Measurements from ENCODE around the gene C16orf74. TPM values are rescaled to one million over a fixed set of nuclear protein-coding genes. Genes with fewer than 3 reads are reported as not detected.

The C16orf74 gene
- total RNA-seq (1 to 10 TPM; 1.3 to 1.9 TPM), polyA plus RNA-seq (ENCODE audit: insufficient read length in 6 of 6) (10 to 100 TPM in 5 of 6 donors, 1 to 10 TPM in 1; 9.4 to 17.5 (median 13.3) TPM)
- long read RNA-seq, donor 1, transcript C16orf74-201 (4 exons, 906 nt): major isoform, 7 of 13 reads
- long read RNA-seq, donor 1, partial matches to known transcripts: 0 of 13 reads
- long read RNA-seq, donor 1, other reads (novel, unspliced or antisense): 0 of 13 reads
- long read RNA-seq, donor 2, transcript C16orf74-201 (4 exons, 906 nt): major isoform, 10 of 22 reads
- long read RNA-seq, donor 2, partial matches to known transcripts: 6 of 22 reads
- long read RNA-seq, donor 2, other reads (novel, unspliced or antisense): 0 of 22 reads
- long read RNA-seq, donor 3, transcript C16orf74-203 (4 exons, 744 nt): major isoform, 5 of 9 reads
- long read RNA-seq, donor 3, partial matches to known transcripts: 0 of 9 reads
- long read RNA-seq, donor 3, other reads (novel, unspliced or antisense): 0 of 9 reads
- long read RNA-seq, donor 4, partial matches to known transcripts: 0 of 3 reads
- long read RNA-seq, donor 4, other reads (novel, unspliced or antisense): 0 of 3 reads
- long read RNA-seq, donor 5, transcript C16orf74-201 (4 exons, 906 nt): major isoform, 7 of 9 reads
- long read RNA-seq, donor 5, partial matches to known transcripts: 0 of 9 reads
- long read RNA-seq, donor 5, other reads (novel, unspliced or antisense): 0 of 9 reads
- long read RNA-seq, donor 6, transcript C16orf74-201 (4 exons, 906 nt): major isoform, 6 of 17 reads
- long read RNA-seq, donor 6, partial matches to known transcripts: 7 of 17 reads
- long read RNA-seq, donor 6, other reads (novel, unspliced or antisense): 0 of 17 reads
- long read RNA-seq, donor 7, partial matches to known transcripts: 0 of 5 reads
- long read RNA-seq, donor 7, other reads (novel, unspliced or antisense): 0 of 5 reads
- long read RNA-seq, donor 8, transcript C16orf74-201 (4 exons, 906 nt): major isoform, 7 of 9 reads
- long read RNA-seq, donor 8, partial matches to known transcripts: 0 of 9 reads
- long read RNA-seq, donor 8, other reads (novel, unspliced or antisense): 0 of 9 reads
- long read RNA-seq, donor 9: 0 reads
- long read RNA-seq, donor 10: 0 reads
- long read RNA-seq, donor 11: 0 reads
- long read RNA-seq, donor 12, partial matches to known transcripts: 0 of 6 reads
- long read RNA-seq, donor 12, other reads (novel, unspliced or antisense): 0 of 6 reads

GRCh38 chr16:85750827-85751697 lies at the start of gene C16orf74:
C16orf74 (minus strand) TSS chr16:85751096; CDS start chr16:85735217, 15,879 bp downstream.
- ATAC-seq: peak; percentile 85
- H3K27me3 ChIP-seq: peaks cover 0 to 30% of the 10 kb centered on the region in 2 donors
- TF ChIP-seq, protein P1, sequence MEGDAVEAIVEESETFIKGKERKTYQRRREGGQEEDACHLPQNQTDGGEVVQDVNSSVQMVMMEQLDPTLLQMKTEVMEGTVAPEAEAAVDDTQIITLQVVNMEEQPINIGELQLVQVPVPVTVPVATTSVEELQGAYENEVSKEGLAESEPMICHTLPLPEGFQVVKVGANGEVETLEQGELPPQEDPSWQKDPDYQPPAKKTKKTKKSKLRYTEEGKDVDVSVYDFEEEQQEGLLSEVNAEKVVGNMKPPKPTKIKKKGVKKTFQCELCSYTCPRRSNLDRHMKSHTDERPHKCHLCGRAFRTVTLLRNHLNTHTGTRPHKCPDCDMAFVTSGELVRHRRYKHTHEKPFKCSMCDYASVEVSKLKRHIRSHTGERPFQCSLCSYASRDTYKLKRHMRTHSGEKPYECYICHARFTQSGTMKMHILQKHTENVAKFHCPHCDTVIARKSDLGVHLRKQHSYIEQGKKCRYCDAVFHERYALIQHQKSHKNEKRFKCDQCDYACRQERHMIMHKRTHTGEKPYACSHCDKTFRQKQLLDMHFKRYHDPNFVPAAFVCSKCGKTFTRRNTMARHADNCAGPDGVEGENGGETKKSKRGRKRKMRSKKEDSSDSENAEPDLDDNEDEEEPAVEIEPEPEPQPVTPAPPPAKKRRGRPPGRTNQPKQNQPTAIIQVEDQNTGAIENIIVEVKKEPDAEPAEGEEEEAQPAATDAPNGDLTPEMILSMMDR (IDR thresholded peaks at IDR 0.05): no peak
- no peaks in the 10 kb centered on the region for H3K36me3 ChIP-seq
- intact Hi-C loops (cut with DNase I): no loop called here
- peaks cover 12 to 31% of the 10 kb centered on the region in 2 donors for H3K4me1 ChIP-seq
- H3K4me3 ChIP-seq: peak within 1 kb of the TSS; percentile 44 to 50
- peak in 3 of 4 donors; percentile 43 to 91 (median 75) for DNase-seq
- H3K9me3 ChIP-seq: no peaks in the 10 kb centered on the region
- no peak within 1 kb of the TSS for H3K27ac ChIP-seq

- peak; percentile 1 for ATAC-seq
- H3K4me3 ChIP-seq: peak overlapping the region; percentile 98
- TF ChIP-seq, protein P1 (IDR thresholded peaks at IDR 0.05): no peak
These were observed 49.4 kb upstream of the C16orf74 start for GRCh38 chr16:85800321-85800669.

GRCh38 chr16:85799497-85800320 lies 48.8 kb upstream of the C16orf74 start, which contains the start of the genes COX4I1 and EMC8:
COX4I1 (plus strand) TSS chr16:85799695; CDS start chr16:85801206, 1,511 bp downstream.
EMC8 (minus strand) TSS chr16:85799544; CDS start chr16:85799295, 249 bp downstream.
- TF ChIP-seq, protein P1 (IDR thresholded peaks at IDR 0.05): no peak
- no peaks in the 10 kb centered on the region for H3K27me3 ChIP-seq
- DNase-seq (peak; percentile 88 to 99 (median 94)), ATAC-seq (peak; percentile 98)
- H3K4me1 ChIP-seq: peaks cover 22 to 36% of the 10 kb centered on the region in 2 donors
- intact Hi-C loops (cut with DNase I): no loop called here
- peak within 1 kb of the TSS; percentile 98 for H3K4me3 ChIP-seq
- H3K27ac ChIP-seq: peak within 1 kb of the TSS; percentile 82 to 90
- H3K36me3 ChIP-seq: peaks cover 0 to 59% of the 10 kb centered on the region in 2 donors
- H3K9me3 ChIP-seq: no peaks in the 10 kb centered on the region

More at GRCh38 chr16:85800321-85800669, 49.4 kb upstream of the C16orf74 start:
- peak overlapping the region in 1 of 2 donors; percentile 90 for H3K27ac ChIP-seq
- peaks cover 0 to 59% of the 10 kb centered on the region in 2 donors for H3K36me3 ChIP-seq
- intact Hi-C loops (cut with DNase I): no loop called here
- peaks cover 22 to 36% of the 10 kb centered on the region in 2 donors for H3K4me1 ChIP-seq
- H3K9me3 ChIP-seq: no peaks in the 10 kb centered on the region
- DNase-seq: no peak
- H3K27me3 ChIP-seq: no peaks in the 10 kb centered on the region
